ENCODE results near the gene MLLT6.

MLLT6 gene

DNA sequence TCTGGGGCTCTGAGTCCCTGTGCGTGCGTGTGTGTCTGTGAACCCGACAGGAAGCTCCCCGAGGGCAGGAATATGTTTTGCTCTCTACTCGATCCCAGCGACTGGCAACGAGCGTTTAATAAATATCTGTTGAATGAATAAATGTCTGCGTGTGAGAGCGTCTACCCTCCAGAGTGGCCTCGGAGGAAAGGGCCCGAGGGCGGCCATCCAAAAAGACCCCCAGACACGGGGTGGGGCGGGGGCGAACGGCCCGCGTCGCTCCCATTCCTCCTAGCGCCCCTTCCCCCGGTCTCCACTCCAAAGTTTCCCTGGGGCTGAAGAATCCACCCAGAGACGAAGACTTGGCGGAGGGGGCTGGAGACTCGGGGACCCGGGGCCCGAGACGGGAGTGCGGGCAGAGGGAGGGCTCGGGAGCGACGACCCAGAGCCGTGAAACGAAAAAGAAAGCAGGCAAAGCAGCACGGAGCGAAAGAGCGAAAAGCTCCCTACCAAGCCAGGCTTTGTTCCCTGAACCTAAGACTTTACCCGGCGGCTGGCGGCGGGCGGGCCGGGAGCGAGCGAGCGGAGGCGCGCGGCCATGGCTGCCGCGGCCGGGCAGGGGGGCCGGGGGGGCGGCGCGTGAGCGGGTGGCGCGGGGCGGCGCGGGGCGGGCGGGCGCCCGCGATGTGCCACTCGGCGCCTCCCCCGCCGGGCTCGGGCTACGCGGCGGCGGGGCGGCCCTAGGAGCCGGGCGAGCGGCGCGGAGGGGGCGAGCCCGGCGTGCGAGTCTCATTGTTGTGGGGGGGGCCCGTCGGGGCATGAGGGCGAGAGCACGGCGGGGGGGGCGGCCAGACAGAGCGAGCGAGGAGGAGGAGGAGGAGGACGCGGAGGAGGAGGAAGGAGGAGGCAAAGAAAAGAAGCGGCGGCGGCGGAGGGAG, at the start of gene MLLT6:
Gene MLLT6, plus strand, starts transcription at position 668 of the 917 bp plus-strand sequence. CDS start 360 bp downstream, outside the sequence.
- peak; percentile 67 to 90 for DNase-seq

GRCh38 chr17:38656959-38657823, 47.9 kb upstream of the MLLT6 start:
- DNase-seq, result peak; percentile 95 to 97

- peak in 1 of 2 experiments; percentile 39 for DNase-seq
Observed at GRCh38 chr17:38657824-38658740, 47.0 kb upstream of the MLLT6 start.

GRCh38 chr17:38658741-38659345, 46.2 kb upstream of the MLLT6 start:
- no peak for DNase-seq

- no peak for DNase-seq
Observed at GRCh38 chr17:38659415-38659814, 45.7 kb upstream of the MLLT6 start.

DNA sequence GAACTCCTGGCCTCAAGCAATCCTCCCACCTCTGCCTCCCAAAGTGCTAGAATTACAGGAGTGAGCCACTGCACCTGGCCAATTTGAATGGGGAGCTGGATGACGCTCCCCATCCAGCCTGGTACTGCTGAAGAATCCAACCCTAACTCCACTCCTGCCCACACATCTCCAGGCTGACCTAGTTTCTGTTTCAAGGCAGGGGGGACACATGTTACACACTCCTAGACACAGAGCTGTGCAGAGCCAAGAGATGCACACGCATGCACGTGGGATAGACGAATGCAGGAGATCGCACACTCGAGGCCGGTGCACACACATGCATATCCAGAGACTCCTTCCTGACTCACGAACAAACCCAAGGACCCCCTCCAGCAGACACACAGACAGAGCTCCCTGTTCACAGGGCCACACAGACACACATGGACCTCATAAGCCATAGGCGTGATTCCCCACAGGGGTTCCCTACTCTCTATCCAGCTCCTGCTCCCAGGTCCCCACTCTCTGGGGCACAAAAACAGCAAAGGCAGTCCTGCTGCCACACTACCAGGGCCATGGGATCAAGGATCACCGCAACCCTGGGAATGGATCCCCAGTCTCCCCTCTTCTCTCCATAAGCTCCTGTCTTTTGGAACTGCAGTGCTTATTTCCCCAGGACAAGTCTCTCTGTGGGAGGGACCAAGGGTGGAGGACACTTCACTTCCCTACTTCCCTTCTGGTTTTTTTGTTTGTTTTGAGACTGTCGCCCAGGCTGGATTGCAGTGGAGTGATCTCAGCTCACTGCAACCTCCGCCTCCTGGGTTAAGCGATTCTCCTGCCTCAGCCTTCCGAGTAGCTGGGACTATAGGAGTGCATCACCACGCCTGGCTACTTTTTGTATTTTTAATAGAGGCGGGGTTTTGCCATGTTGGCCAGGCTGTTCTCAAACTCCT, 44.7 kb upstream of the MLLT6 start:
- no peak for DNase-seq

DNA sequence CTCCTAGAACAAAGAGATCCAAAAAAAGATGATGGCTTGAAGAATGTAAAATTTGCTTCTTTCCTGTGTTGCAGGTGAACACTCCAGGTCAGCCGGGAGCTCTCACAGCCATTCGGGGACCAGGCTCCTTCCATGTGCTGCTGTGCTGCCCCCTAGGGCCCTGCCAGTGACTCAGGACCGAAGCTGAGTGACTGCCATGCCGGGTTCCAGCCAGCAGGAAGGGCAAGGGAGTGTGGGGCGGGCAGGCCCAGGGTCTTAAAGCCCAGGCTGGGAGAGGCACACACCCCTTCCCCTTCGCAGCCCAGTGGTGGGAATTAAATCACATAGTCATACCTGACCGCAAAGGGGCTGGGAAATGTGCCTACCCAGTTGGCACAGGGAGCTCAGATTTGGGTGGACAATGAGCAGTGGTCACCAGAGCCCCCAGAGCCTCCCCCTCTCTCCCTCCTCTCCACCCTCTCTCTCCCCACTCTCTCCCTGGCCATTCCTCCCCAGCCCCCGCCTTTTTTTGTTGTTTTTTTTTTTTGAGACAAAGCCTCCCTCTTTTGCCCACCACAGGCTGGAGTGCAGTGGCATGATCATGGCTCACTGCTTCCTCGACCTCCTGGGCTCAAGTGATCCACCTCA, 41.8 kb upstream of the MLLT6 start:
- peak; percentile 81 to 95 for DNase-seq

- no peak for DNase-seq
Observed at GRCh38 chr17:38663964-38664644, 41.0 kb upstream of the MLLT6 start.

DNA sequence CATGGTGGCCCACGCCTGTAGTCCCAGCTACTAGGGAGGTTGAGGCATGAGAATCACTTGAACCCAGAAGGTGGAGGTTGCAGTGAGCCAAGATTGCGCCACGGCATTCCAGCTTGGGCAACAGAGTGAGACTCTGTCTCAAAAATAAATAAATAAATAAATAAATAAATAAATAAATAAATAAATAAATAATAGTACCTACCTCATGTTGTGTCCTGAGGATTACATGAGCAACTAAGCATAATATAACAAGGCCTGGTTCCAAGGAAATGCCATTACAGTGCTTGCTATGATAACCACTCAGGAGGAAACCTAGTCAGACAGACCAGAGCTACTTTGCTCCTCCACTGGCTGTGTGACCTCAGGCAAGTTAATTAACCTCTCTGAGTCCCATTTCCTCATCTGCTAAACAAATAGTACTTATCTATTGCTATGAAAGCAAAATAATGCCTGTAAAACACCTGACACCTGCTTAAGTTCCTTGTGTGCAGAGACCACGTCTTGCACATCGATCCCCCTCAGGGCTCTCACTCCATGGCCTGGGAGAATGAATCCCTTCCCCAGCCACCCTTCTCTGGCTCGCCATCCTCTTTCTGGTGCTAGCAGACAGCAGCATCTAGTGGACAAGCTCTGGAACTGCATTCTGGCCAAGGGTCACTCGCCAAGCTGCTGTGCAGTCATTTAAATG, 37.8 kb upstream of the MLLT6 start:
- peak; percentile 56 to 81 for DNase-seq

DNA sequence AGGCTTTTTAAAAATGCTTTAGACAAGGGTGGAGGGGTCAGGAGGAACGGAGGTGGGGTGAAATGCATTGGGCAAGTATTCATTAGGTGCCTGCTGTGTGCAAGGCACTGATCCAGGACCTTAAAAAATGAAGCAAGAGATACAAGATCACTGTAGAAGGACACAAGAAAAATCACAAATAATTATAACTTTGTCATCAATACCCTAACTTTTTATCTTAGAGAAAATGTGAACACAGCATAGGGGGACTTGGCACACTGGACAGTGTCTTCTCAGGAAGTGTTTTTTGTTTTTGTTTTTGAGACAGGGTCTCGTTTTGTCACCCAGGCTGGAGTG, 37.3 kb upstream of the MLLT6 start:
- no peak for DNase-seq

DNA sequence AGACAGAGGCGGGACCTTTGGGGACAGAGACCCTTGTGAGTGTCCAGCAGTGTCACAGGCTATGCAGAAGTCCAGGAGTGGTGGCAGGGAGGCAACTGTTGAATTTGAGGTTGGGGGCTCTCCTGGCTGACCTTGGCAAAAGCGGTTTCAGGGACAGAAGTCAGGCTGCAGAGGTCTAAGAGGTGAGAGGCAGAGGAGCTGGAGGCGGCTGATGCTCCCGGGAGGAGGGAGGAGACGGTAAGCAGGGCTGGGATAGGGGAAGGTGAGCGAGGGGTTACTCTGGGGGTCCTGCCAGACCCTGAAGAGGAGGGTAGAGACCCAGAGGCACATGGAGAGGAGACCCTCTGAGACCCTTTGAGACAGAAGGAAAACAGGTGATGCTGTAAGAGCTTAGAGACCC, 35.6 kb upstream of the MLLT6 start:
- DNase-seq, result no peak

- DNase-seq, result no peak
Observed at GRCh38 chr17:38671939-38672720, 32.9 kb upstream of the MLLT6 start.

GRCh38 chr17:38672788-38673706, 32.0 kb upstream of the MLLT6 start:
- peak in 1 of 2 experiments; percentile 56 for DNase-seq

DNA sequence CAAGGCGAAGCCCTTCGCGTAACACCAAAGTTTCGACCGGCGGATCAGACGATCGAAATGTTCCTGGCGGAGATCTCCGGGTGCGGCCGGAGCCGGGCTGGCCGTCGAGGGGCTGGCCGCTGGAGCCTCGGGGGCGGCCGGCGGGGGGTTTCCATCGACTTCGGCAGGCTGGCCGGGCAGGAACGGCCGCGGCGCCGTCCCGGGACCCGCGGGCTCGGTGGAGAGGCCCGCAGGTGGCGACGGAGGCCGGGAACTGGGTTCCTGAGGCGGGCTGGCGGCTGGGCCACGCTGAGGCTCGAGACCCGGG, 31.4 kb upstream of the MLLT6 start:
- no peak for DNase-seq

- DNase-seq, result peak in 1 of 2 experiments; percentile 64
Observed at GRCh38 chr17:38674014-38674748, 30.9 kb upstream of the MLLT6 start.

DNA sequence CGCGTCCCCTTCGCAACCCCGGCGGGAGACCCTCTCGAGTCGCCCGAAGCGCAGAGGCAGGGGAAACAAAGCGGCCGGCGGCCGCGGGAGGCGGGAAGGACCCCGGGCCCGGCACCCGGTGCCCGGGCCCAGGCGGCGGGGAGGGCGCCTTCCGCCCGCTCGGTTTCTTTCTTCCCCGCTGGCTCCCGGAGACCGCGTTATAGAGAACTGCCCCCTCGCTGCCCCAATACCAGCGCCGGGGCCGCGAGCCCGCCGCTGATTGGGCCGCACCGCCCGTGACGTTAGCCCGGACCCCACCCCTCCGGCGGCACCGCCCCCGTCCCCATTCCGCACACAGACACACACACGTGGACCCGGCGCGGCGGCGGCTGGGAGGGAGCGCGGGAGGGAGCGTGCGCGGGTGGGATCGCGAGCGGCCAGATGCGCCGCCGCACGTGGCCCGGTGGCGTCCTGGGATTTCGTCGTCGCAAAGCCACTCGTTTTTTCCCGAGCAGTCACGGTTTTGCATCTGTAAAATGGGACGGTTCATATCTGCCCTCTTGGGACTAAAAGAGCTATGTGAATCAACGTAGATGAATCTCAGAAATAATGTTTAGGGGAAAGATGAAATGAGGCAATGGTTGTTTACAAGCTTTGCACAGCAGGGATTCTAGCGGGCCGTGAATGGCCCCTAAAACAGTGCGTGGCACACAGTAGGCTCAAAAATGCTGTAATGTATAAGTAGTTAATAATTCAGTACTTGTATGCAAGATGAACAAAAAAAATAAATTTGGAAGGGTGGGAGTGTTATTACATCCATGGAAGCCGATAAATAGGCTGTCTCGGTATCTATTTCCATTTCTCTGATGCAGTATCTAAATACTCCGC, 30.1 kb upstream of the MLLT6 start, which contains the start of gene EPOP:
Gene EPOP, minus strand, starts transcription at position 209 of the 867 bp plus-strand sequence. CDS start 462 bp downstream, outside the sequence.
- DNase-seq, result peak; percentile 58 to 92

All from NCI-H526 (cell line).